Keratinocyte (primary cell): ENCODE data around the gene TRAPPC13.

Experiments
- EZH2 ChIP-seq: IDR thresholded peaks from one replicate; pipeline ENCODE4 v1.6.1; 2012; ENCODE audit warnings: inconsistent platforms, mild to moderate bottlenecking, low read length, moderate library complexity
- TF ChIP-seq, protein P1 (sequence below), 3 experiments: IDR thresholded peaks in 1 of 3; conservative IDR thresholded peaks in 1 of 3; optimal IDR thresholded peaks in 1 of 3; 2 replicates in 2 of 3; 3 replicates in 1 of 3; pipeline versions ENCODE3 to v1.5.1; 2011; ENCODE audit warnings: low read length in 3 of 3, mild to moderate bottlenecking in 3 of 3, moderate library complexity in 2 of 3, control low read depth in 1 of 3, inconsistent platforms in 1 of 3; ENCODE audit not compliant: insufficient read depth in 2 of 3; ENCODE audit errors: extremely low read depth in 1 of 3

- TF ChIP-seq, protein P1, sequence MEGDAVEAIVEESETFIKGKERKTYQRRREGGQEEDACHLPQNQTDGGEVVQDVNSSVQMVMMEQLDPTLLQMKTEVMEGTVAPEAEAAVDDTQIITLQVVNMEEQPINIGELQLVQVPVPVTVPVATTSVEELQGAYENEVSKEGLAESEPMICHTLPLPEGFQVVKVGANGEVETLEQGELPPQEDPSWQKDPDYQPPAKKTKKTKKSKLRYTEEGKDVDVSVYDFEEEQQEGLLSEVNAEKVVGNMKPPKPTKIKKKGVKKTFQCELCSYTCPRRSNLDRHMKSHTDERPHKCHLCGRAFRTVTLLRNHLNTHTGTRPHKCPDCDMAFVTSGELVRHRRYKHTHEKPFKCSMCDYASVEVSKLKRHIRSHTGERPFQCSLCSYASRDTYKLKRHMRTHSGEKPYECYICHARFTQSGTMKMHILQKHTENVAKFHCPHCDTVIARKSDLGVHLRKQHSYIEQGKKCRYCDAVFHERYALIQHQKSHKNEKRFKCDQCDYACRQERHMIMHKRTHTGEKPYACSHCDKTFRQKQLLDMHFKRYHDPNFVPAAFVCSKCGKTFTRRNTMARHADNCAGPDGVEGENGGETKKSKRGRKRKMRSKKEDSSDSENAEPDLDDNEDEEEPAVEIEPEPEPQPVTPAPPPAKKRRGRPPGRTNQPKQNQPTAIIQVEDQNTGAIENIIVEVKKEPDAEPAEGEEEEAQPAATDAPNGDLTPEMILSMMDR (optimal IDR thresholded peaks at IDR 0.05 in 1 of 3, IDR thresholded peaks at IDR 0.05 in 1 of 3, conservative IDR thresholded peaks at IDR 0.05 in 1 of 3; ENCODE audit: extremely low read depth in 1 of 3, insufficient read depth in 2 of 3, low read length in 3 of 3) = no peak
- no peak for TF ChIP-seq EZH2
Observed at GRCh38 chr5:65612298-65612907, 12.4 kb upstream of the TRAPPC13 start.
